ENCODE measurements around the gene SFSWAP. TPM values are rescaled to one million over a fixed set of nuclear protein-coding genes. Genes with fewer than 3 reads are reported as not detected.

Gene SFSWAP
- total and polyA plus RNA-seq, 2 of the 13 experiments (the other 11 are each of a cell fraction or from before 2014, with no cell fraction given), result 17.1 to 27.7 TPM

- H3K79me2 ChIP-seq (ENCODE audit: insufficient read depth, low read length), result no peaks in the 10 kb centered on the region
Measured at GRCh38 chr12:131682510-131682895, 28.4 kb upstream of the SFSWAP start.

More at GRCh38 chr12:131682510-131682895, 28.4 kb upstream of the SFSWAP start:
- 0 out of 2 replicates have a peak, but pooled peaks have one; percentile 83 for TF ChIP-seq PCBP1 (IDR thresholded peaks at IDR 0.05; ENCODE audit: borderline replicate concordance, low read depth, low read length)
- TF ChIP-seq, protein P1, sequence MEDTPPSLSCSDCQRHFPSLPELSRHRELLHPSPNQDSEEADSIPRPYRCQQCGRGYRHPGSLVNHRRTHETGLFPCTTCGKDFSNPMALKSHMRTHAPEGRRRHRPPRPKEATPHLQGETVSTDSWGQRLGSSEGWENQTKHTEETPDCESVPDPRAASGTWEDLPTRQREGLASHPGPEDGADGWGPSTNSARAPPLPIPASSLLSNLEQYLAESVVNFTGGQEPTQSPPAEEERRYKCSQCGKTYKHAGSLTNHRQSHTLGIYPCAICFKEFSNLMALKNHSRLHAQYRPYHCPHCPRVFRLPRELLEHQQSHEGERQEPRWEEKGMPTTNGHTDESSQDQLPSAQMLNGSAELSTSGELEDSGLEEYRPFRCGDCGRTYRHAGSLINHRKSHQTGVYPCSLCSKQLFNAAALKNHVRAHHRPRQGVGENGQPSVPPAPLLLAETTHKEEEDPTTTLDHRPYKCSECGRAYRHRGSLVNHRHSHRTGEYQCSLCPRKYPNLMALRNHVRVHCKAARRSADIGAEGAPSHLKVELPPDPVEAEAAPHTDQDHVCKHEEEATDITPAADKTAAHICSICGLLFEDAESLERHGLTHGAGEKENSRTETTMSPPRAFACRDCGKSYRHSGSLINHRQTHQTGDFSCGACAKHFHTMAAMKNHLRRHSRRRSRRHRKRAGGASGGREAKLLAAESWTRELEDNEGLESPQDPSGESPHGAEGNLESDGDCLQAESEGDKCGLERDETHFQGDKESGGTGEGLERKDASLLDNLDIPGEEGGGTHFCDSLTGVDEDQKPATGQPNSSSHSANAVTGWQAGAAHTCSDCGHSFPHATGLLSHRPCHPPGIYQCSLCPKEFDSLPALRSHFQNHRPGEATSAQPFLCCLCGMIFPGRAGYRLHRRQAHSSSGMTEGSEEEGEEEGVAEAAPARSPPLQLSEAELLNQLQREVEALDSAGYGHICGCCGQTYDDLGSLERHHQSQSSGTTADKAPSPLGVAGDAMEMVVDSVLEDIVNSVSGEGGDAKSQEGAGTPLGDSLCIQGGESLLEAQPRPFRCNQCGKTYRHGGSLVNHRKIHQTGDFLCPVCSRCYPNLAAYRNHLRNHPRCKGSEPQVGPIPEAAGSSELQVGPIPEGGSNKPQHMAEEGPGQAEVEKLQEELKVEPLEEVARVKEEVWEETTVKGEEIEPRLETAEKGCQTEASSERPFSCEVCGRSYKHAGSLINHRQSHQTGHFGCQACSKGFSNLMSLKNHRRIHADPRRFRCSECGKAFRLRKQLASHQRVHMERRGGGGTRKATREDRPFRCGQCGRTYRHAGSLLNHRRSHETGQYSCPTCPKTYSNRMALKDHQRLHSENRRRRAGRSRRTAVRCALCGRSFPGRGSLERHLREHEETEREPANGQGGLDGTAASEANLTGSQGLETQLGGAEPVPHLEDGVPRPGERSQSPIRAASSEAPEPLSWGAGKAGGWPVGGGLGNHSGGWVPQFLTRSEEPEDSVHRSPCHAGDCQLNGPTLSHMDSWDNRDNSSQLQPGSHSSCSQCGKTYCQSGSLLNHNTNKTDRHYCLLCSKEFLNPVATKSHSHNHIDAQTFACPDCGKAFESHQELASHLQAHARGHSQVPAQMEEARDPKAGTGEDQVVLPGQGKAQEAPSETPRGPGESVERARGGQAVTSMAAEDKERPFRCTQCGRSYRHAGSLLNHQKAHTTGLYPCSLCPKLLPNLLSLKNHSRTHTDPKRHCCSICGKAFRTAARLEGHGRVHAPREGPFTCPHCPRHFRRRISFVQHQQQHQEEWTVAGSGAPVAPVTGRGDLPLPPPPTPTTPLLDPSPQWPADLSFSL (CRISPR knock-in tag; IDR thresholded peaks at IDR 0.05), result 0 out of 2 replicates have a peak, but pooled peaks have one; percentile 18
- TF ChIP-seq POGZ (CRISPR knock-in tag; IDR thresholded peaks at IDR 0.05), result no peak
- ATAC-seq, result no peak
- no TSS peak for BruUV-seq (replicated peaks)
- no peak overlapping the region for H3K27ac ChIP-seq (ENCODE audit: extremely low read length, insufficient read depth, low read length)
- no peak overlapping the region for H3K4me2 ChIP-seq (ENCODE audit: low read depth, low read length)
- no peak for FAIRE-seq
- ChIA-PET CTCF (ENCODE audit: low intra/inter-chr PET ratio, low total read pairs) (no interaction called here), POLR2A (no interaction called here)
- in situ Hi-C loops (cut with HindIII; ENCODE audit: extremely low pct_ligation_motif_present, low pct_unique_long_range_greater_than_20kb) (no loop called here), intact Hi-C loops (cut with micrococcal nuclease; ENCODE audit: unreplicated experiment) (no loop called here)
- no peak overlapping the region for H3K4me3 ChIP-seq (replicated peaks in 1 of 3; ENCODE audit: insufficient read depth in 1 of 3, low read depth in 2 of 3, low read length in 3 of 3)
- no peak for DNase-seq (ENCODE audit: low spot score)
- H2AFZ ChIP-seq (ENCODE audit: low read length), result no peak overlapping the region
- H3K9me3 ChIP-seq (ENCODE audit: low read length), result no peaks in the 10 kb centered on the region
- H3K36me3 ChIP-seq (replicated peaks in 1 of 2; ENCODE audit: control insufficient read depth in 1 of 2, insufficient read depth in 2 of 2, low read length in 2 of 2), result no peaks in the 10 kb centered on the region
- WGBS (ENCODE audit: low lambda C conversion rate), result 26% methylated on average over 6 of the region's 10 CpGs
- H4K20me1 ChIP-seq (ENCODE audit: insufficient read depth, low read length), result no peaks in the 10 kb centered on the region
- peaks cover 6% of the 10 kb centered on the region; the same call in 1 of the 2 replicates for H3K4me1 ChIP-seq (ENCODE audit: insufficient read depth, low read length)
- peaks cover 7 to 31% of the 10 kb centered on the region in 2 experiments; a peak in 4 of 5 replicates for H3K27me3 ChIP-seq (ENCODE audit: control insufficient read depth in 1 of 2, insufficient read depth in 2 of 2, low read length in 2 of 2)
- H3K9ac ChIP-seq (ENCODE audit: insufficient read depth, low read depth, low read length), result no peak overlapping the region
